GM12875 (cell line): ENCODE data around the gene KDM1A.
"Not testable (repeated sequence)": the region's sequence is repeated elsewhere in the genome, so short reads cannot be mapped to it uniquely, and the experiment has no call there.

Experiments
- H3K4me3 ChIP-seq: one replicate; pipeline ENCODE4 v1.5.1; 2011; ENCODE audit warnings: low read depth, low read length, control low read depth
- TF ChIP-seq, protein P1 (sequence below): IDR thresholded peaks from 2 replicates; pipeline ENCODE4 v1.5.1; 2011; ENCODE audit warnings: low read depth, mild to moderate bottlenecking, control low read depth, inconsistent platforms, low read length, moderate library complexity, borderline replicate concordance; ENCODE audit not compliant: insufficient read depth

Gene KDM1A

DNA sequence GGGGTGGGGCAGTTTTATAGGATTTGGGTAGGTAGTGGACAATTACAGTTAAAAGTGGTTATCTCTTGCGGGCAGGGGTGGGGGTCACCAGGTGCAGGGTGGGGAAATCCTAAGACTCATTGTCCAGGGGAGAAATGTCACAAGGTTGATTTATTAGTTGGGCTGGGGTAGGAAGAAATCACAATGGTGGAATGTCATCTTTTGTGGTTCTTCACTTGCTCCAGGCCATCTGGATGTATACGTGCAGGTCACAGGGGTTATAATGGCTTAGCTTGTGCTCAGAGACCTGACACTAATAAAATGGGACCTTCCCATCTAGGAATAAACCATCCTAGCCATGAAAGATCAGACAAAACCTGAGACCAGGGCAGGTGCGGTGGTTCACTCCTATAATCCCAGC, 15.2 kb upstream of the KDM1A start:
- TF ChIP-seq, protein P1, sequence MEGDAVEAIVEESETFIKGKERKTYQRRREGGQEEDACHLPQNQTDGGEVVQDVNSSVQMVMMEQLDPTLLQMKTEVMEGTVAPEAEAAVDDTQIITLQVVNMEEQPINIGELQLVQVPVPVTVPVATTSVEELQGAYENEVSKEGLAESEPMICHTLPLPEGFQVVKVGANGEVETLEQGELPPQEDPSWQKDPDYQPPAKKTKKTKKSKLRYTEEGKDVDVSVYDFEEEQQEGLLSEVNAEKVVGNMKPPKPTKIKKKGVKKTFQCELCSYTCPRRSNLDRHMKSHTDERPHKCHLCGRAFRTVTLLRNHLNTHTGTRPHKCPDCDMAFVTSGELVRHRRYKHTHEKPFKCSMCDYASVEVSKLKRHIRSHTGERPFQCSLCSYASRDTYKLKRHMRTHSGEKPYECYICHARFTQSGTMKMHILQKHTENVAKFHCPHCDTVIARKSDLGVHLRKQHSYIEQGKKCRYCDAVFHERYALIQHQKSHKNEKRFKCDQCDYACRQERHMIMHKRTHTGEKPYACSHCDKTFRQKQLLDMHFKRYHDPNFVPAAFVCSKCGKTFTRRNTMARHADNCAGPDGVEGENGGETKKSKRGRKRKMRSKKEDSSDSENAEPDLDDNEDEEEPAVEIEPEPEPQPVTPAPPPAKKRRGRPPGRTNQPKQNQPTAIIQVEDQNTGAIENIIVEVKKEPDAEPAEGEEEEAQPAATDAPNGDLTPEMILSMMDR, result no peak
- H3K4me3 ChIP-seq, result no peak overlapping the region

DNA sequence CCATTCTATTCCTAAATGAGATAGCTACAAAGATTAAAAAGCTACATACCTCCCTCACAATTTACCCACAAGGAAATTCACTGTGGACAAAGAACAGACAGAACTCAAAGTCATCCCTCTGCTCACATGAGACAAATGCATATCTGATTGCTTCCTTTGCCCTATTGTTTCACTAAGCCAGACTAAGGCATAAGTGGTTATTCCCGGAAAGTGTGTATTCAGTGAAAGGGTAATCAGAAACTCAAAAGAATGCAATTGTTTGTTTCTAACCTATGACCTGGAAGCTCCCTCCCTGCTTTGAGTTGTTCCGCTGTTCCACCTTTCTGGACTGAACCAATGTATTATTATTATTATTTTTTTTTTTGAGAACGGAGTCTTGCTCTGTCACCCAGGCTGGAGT, 14.5 kb upstream of the KDM1A start:
- not testable (repeated sequence) for H3K4me3 ChIP-seq

DNA sequence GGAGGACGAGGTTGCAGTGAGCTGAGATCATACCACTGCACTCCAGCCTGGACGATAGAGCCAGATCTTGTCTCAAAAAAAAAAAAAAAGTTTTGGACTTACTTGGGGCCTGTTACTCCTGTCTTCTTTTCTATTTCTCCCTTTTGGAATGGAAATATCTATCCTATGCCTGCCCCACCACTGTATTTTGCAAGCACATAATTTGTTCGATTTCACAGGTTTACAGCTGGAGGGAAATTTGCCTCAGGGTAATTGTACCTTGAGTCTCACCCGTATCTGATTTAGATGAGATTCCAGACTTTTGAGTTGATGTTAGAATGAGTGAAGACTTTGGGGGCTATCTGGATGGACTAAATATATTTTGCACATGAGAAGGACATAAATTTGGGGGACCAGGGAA, 12.2 kb upstream of the KDM1A start:
- TF ChIP-seq, protein P1, result no peak
- no peak overlapping the region for H3K4me3 ChIP-seq

DNA sequence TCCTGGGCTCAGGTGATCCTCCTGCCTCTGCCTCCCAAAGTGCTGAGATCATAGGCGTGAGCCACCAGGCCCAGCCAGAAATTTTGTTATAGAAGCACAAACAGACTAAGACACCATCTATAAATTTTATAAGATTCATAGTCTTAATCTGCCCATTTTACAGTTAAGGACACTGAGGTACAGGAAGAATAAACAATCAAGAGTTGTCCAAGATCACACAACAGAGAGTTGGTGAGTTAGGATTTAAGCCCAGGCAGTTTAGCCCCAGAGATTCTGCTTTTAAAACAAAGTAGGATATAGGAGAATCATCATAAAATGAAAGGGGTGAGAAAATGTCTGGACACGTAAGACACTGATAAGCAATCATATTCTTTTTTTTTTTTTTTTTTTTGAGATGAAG, 10.4 kb upstream of the KDM1A start:
- TF ChIP-seq, protein P1, result no peak
- H3K4me3 ChIP-seq, result no peak overlapping the region

- not testable (repeated sequence) for H3K4me3 ChIP-seq
Measured at GRCh38 chr1:23010025-23010424, 9.2 kb upstream of the KDM1A start.

DNA sequence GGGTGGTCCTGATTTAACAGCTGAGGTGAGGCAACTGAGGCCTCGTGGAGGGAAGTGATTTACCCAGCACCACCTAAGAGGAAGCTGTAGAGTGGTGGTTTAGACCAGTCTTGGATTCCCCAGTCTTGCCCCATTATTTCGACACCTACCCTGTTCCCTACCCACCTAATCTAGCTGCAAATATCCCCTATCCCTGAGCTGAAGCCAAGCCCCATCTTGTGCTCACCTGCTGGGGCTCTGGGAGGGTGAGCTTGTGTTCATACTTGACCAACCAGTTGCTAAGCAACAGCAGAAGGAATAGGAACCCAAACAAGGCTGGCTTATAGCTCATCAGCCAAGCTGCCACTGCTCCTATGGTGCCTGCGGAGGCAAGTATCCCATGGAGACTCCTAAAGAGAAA, 5.6 kb upstream of the KDM1A start:
- TF ChIP-seq, protein P1, result no peak
- no peak overlapping the region for H3K4me3 ChIP-seq

- TF ChIP-seq, protein P1, result no peak
- peak overlapping the region; percentile 80 for H3K4me3 ChIP-seq
Measured at GRCh38 chr1:23018661-23019093, 591 bp upstream of the KDM1A start.

GRCh38 chr1:23019863-23020625, 776 bp downstream of the KDM1A start:
- H3K4me3 ChIP-seq, result peak overlapping the region; percentile 80
- TF ChIP-seq, protein P1, result no peak
